GM10847 (cell line): ENCODE results near the gene RAB23.

ENCODE experiments used
- POLR2A ChIP-seq: IDR thresholded peaks from 2 replicates; pipeline ENCODE4 v1.6.1; 2011; ENCODE audit not compliant: insufficient read length; ENCODE audit errors: extremely low read depth

Gene RAB23

GRCh38 chr6:57207872-57208271, 14.2 kb downstream of the RAB23 start:
- TF ChIP-seq POLR2A, result no peak

GRCh38 chr6:57207141-57207540, 15.0 kb downstream of the RAB23 start:
- TF ChIP-seq POLR2A, result no peak

- no peak for TF ChIP-seq POLR2A
Observed at GRCh38 chr6:57205550-57206328, 16.4 kb downstream of the RAB23 start.

- TF ChIP-seq POLR2A, result no peak
Observed at GRCh38 chr6:57201718-57202117, 20.4 kb downstream of the RAB23 start.

GRCh38 chr6:57198926-57199636, 23.0 kb downstream of the RAB23 start:
- TF ChIP-seq POLR2A, result no peak

GRCh38 chr6:57195457-57195856, 26.6 kb downstream of the RAB23 start:
- no peak for TF ChIP-seq POLR2A

- TF ChIP-seq POLR2A, result no peak
Observed at GRCh38 chr6:57193177-57193576, 28.9 kb downstream of the RAB23 start.

GRCh38 chr6:57190140-57190539, 32.0 kb downstream of the RAB23 start:
- no peak for TF ChIP-seq POLR2A

GRCh38 chr6:57183336-57183735, 38.8 kb downstream of the RAB23 start:
- no peak for TF ChIP-seq POLR2A

- no peak for TF ChIP-seq POLR2A
Observed at GRCh38 chr6:57182017-57182432, 40.1 kb downstream of the RAB23 start.

GRCh38 chr6:57180596-57180995, 41.5 kb downstream of the RAB23 start:
- TF ChIP-seq POLR2A, result no peak

- TF ChIP-seq POLR2A, result no peak
Observed at GRCh38 chr6:57177545-57178265, 44.4 kb downstream of the RAB23 start.

GRCh38 chr6:57174511-57174907, 47.6 kb downstream of the RAB23 start:
- TF ChIP-seq POLR2A, result no peak

- no peak for TF ChIP-seq POLR2A
Observed at GRCh38 chr6:57173886-57174510, 48.1 kb downstream of the RAB23 start.
